Transverse colon (tissue), 4 donors: ENCODE measurements around the gene LYPD6B.

Experiments used
- POLR2A ChIP-seq: fragments of 450-650 bp; IDR thresholded peaks from one replicate; pipeline ENCODE4 v1.6.1; 2016; ENCODE audit warnings: antibody characterized with exemption, mild to moderate bottlenecking, moderate library complexity
- POLR2AphosphoS5 ChIP-seq, 3 donors: sonication (generic); formaldehyde crosslinking; IDR thresholded peaks; one replicate each; pipeline ENCODE4 v1.6.1; 2016; ENCODE audit warnings: antibody characterized with exemption in 3 of 3
- TF ChIP-seq, protein P1 (sequence below), 5 experiments: fragments of 200-600 bp in 3 of 5; fragments of 450-650 bp in 2 of 5; sonication (generic) in 3 of 5; IDR thresholded peaks; 1 replicate in 2 of 5; 2 replicates in 3 of 5; pipeline ENCODE4 v1.5.1; 2016 to 2017; ENCODE audit warnings: antibody characterized with exemption in 5 of 5, inconsistent platforms in 3 of 5, mild to moderate bottlenecking in 2 of 5, moderate library complexity in 1 of 5

DNA sequence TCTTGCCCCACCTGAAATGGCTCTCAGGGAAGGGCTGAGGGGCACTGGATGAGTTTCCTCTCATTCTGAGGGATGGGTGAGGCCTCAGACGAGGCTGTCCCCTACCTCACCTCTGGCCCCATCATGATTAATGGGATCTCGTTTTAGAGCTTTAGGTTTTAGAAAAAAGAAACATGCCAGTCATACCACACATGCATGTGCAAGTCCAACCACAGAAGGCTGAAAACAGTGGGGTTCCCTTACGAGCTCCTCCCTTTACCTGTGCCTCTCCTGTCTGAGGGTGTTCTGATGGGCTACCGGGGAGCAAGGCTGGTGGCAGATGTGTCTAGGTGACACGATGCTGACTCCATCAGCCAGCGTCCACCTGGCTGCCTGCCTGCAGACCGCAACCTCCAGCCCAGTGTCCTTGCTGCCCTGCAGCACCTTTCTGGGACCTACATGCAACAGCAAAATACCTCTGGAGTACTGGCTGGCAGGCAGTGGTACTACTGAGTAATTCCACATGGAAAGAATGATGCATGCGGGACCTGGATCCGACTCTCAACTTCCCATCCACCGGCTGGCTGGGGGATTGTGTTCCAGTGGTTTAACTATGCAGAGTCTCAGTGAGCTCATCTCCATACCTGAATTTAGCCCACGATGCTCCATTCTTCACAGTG, 9.1 kb upstream of the LYPD6B start:
- TF ChIP-seq, protein P1, sequence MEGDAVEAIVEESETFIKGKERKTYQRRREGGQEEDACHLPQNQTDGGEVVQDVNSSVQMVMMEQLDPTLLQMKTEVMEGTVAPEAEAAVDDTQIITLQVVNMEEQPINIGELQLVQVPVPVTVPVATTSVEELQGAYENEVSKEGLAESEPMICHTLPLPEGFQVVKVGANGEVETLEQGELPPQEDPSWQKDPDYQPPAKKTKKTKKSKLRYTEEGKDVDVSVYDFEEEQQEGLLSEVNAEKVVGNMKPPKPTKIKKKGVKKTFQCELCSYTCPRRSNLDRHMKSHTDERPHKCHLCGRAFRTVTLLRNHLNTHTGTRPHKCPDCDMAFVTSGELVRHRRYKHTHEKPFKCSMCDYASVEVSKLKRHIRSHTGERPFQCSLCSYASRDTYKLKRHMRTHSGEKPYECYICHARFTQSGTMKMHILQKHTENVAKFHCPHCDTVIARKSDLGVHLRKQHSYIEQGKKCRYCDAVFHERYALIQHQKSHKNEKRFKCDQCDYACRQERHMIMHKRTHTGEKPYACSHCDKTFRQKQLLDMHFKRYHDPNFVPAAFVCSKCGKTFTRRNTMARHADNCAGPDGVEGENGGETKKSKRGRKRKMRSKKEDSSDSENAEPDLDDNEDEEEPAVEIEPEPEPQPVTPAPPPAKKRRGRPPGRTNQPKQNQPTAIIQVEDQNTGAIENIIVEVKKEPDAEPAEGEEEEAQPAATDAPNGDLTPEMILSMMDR (IDR thresholded peaks at IDR 0.05): no peak
- no peak for TF ChIP-seq POLR2A
- TF ChIP-seq POLR2AphosphoS5 (IDR thresholded peaks at IDR 0.05): no peak
